DND-41 (cell line): Measurements from ENCODE around the gene MAMSTR.

Source experiments
- ATAC-seq: fragments of 200-7000 bp; cut with Tn5 transposase; 3 replicates; pipeline ENCODE4 v1.9.1; 2021; ENCODE audit warnings: low read depth; ENCODE audit not compliant: insufficient read depth
- DNase-seq: peaks from one replicate; pipeline ENCODE4 v3.0.0-alpha.2; 2020
- H2AFZ ChIP-seq: 2 replicates; pipeline ENCODE4 v1.6.0; 2012; ENCODE audit warnings: low read depth, low read length
- H3K27ac ChIP-seq: 2 replicates; pipeline ENCODE4 v1.5.1; 2012; ENCODE audit warnings: low read length, inconsistent platforms
- H3K27me3 ChIP-seq: fragments of 200-600 bp; sonication (generic); 2 replicates; pipeline ENCODE4 v1.6.0; 2012; ENCODE audit warnings: low read length, mild to moderate bottlenecking, inconsistent platforms; ENCODE audit not compliant: insufficient read depth, poor library complexity
- H3K36me3 ChIP-seq: 2 replicates; pipeline ENCODE4 v1.5.1; 2012; ENCODE audit warnings: low read length, inconsistent platforms; ENCODE audit not compliant: insufficient read depth
- H3K4me1 ChIP-seq: 2 replicates; pipeline ENCODE4 v1.5.1; 2012; ENCODE audit warnings: mild to moderate bottlenecking, low read length; ENCODE audit not compliant: insufficient read depth
- H3K4me2 ChIP-seq: 2 replicates; pipeline ENCODE4 v1.6.0; 2012; ENCODE audit warnings: mild to moderate bottlenecking, moderate library complexity, low read length, inconsistent platforms; ENCODE audit not compliant: insufficient read depth
- H3K4me3 ChIP-seq, 2 experiments: fragments of 200-600 bp in 1 of 2; shearing (Covaris generic) in 1 of 2; 2 replicates each; pipeline ENCODE4 v1.5.1; 2012 to 2016; ENCODE audit warnings: inconsistent platforms in 2 of 2, low read length in 2 of 2, mild to moderate bottlenecking in 2 of 2, low read depth in 1 of 2, moderate library complexity in 1 of 2
- H3K79me2 ChIP-seq: 2 replicates; pipeline ENCODE4 v1.6.0; 2012; ENCODE audit warnings: low read length, inconsistent platforms; ENCODE audit not compliant: insufficient read depth
- H3K9ac ChIP-seq: 2 replicates; pipeline ENCODE4 v1.6.0; 2012; ENCODE audit warnings: low read depth, mild to moderate bottlenecking, inconsistent platforms, low read length, moderate library complexity
- H3K9me3 ChIP-seq: 2 replicates; pipeline ENCODE4 v1.5.1; 2012; ENCODE audit warnings: low read length, moderate library complexity, mild to moderate bottlenecking, inconsistent platforms; ENCODE audit not compliant: insufficient read depth, severe bottlenecking
- H4K20me1 ChIP-seq: 2 replicates; pipeline ENCODE4 v1.6.0; 2012; ENCODE audit warnings: low read length; ENCODE audit not compliant: insufficient read depth
- EZH2 ChIP-seq: IDR thresholded peaks from 3 replicates; pipeline ENCODE4 v1.6.1; 2012; ENCODE audit warnings: borderline replicate concordance, low read depth, mild to moderate bottlenecking, moderate library complexity, low read length, inconsistent platforms; ENCODE audit not compliant: severe bottlenecking
- TF ChIP-seq, protein P1 (sequence below): IDR thresholded peaks from 2 replicates; pipeline ENCODE4 v1.5.1; 2012; ENCODE audit warnings: borderline replicate concordance, low read length, moderate library complexity, mild to moderate bottlenecking; ENCODE audit not compliant: poor library complexity, severe bottlenecking; ENCODE audit errors: extremely low read depth

MAMSTR gene

DNA sequence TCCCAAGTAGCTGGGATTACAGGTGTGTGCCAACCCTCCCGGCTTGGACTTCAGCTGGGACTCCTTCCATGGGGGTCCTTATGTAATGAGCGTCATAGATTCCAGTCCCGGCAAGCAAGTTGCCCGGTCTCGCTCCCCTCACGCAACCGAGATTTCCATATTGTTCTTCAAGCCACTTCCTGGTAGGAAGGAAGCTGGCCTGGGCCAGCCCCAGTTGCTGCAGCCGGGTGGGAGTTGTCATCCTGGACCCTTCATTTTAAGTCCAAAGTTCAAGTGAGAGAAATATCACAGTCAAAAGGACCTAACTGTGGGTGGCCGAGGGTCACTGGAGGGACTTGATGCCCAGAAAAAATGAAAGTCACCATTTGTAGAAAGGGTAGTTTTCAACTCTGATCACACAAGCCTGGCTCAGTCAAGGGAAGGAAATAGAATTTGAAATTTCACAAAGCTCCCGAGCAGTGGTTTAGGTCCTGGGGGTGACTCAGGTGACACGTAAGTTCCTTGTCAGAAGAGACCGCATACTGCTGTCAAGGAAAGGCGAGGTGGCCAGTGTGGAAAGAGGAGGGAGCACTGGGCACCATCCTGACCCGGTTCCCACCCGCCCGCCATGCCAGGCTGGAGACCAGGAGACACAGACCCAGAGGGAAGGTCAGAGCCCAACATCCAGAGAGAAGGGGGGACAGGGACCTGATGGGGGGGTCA lies 41.1 kb upstream of the MAMSTR start:
- Histone ChIP-seq H3K79me2 (no peaks in the 10 kb centered on the region), H3K27me3 (peaks cover 8% of the 10 kb centered on the region), H4K20me1 (no peaks in the 10 kb centered on the region), H3K27ac (no peak overlapping the region), H3K4me1 (no peaks in the 10 kb centered on the region), H3K4me3 (no peak overlapping the region), H2AFZ (no peak overlapping the region), H3K9me3 (no peaks in the 10 kb centered on the region), H3K9ac (no peak overlapping the region), H3K36me3 (no peaks in the 10 kb centered on the region), H3K4me2 (no peak overlapping the region)
- no peak for DNase-seq
- TF ChIP-seq, protein P1, sequence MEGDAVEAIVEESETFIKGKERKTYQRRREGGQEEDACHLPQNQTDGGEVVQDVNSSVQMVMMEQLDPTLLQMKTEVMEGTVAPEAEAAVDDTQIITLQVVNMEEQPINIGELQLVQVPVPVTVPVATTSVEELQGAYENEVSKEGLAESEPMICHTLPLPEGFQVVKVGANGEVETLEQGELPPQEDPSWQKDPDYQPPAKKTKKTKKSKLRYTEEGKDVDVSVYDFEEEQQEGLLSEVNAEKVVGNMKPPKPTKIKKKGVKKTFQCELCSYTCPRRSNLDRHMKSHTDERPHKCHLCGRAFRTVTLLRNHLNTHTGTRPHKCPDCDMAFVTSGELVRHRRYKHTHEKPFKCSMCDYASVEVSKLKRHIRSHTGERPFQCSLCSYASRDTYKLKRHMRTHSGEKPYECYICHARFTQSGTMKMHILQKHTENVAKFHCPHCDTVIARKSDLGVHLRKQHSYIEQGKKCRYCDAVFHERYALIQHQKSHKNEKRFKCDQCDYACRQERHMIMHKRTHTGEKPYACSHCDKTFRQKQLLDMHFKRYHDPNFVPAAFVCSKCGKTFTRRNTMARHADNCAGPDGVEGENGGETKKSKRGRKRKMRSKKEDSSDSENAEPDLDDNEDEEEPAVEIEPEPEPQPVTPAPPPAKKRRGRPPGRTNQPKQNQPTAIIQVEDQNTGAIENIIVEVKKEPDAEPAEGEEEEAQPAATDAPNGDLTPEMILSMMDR = no peak
- no peak for TF ChIP-seq EZH2
- ATAC-seq = no peak

DNA sequence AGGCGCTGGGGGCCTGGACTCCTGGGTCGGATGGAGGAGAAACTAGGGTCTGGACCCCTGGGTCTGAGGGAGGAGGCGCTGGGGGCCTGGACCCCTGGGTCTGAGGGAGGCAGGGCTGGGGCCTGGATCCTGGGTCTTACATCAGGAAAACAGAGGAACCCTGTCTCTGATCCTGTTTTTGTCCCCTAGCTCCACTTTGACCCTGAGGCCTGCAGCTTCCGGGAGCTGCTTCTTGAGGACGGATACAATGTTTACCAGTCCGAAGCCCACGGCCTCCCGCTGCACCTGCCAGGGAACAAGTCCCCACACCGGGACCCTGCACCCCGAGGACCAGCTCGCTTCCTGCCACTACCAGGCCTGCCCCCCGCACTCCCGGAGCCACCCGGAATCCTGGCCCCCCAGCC lies 38.2 kb upstream of the MAMSTR start:
- H4K20me1 ChIP-seq = no peaks in the 10 kb centered on the region
- no peak overlapping the region for H3K4me2 ChIP-seq
- no peak for ATAC-seq

DNA sequence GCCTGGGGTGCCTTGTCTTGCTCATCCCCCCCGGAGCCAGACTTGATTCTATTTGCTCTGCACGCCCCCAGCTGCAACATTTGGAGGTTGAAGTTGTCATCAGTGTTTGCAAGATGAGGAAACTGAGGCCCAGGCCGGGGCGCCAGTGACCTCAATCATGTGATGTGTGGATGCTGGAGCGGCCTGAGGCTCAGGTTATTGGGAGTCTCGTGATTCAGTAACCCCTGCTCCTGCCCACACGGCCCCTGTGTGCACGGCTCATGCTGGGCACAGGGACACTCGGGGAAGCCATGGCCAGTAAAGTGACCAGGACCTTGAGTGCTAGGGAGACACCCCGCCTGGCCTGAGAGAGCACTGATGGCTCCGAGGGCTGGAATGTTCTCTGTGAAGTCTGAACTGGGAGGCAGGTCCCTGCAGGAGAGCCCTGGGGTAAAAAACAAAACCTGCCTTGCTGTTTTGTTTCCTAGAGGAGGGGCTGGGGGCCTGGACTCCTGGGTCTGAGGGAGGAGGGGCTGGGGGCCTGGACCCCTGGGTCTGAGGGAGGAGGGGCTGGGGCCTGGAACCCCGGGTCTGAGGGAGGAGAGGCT lies 37.7 kb upstream of the MAMSTR start:
- H3K79me2 ChIP-seq = no peaks in the 10 kb centered on the region
- H2AFZ ChIP-seq = no peak overlapping the region
- no peak overlapping the region for H3K9ac ChIP-seq
- no peak overlapping the region for H3K4me3 ChIP-seq
- H3K27me3 ChIP-seq = peaks cover 13% of the 10 kb centered on the region
- peaks cover 5% of the 10 kb centered on the region for H3K4me1 ChIP-seq
- no peaks in the 10 kb centered on the region for H3K36me3 ChIP-seq
- TF ChIP-seq, protein P1 = no peak
- no peak for TF ChIP-seq EZH2
- ATAC-seq (no peak), DNase-seq (no peak)
- H3K4me2 ChIP-seq = no peak overlapping the region
- H3K27ac ChIP-seq = no peak overlapping the region
- no peaks in the 10 kb centered on the region for H4K20me1 ChIP-seq
- no peaks in the 10 kb centered on the region for H3K9me3 ChIP-seq

More for the DNA sequence above, 38.2 kb upstream of the MAMSTR start:
- Histone ChIP-seq H3K36me3 (no peaks in the 10 kb centered on the region), H3K4me1 (no peaks in the 10 kb centered on the region), H3K9me3 (no peaks in the 10 kb centered on the region), H2AFZ (no peak overlapping the region), H3K4me3 (no peak overlapping the region), H3K9ac (no peak overlapping the region), H3K79me2 (no peaks in the 10 kb centered on the region), H3K27me3 (peaks cover 13% of the 10 kb centered on the region), H3K27ac (no peak overlapping the region)
- DNase-seq = no peak
- TF ChIP-seq, protein P1 = no peak
